ENCODE data around the gene JMJD1C. TPM values are rescaled to one million over a fixed set of nuclear protein-coding genes. Genes with fewer than 3 reads are reported as not detected.

The JMJD1C gene
- total RNA-seq, 4 donors from 2014 or later: 127 to 330 (median 208) TPM

DNA sequence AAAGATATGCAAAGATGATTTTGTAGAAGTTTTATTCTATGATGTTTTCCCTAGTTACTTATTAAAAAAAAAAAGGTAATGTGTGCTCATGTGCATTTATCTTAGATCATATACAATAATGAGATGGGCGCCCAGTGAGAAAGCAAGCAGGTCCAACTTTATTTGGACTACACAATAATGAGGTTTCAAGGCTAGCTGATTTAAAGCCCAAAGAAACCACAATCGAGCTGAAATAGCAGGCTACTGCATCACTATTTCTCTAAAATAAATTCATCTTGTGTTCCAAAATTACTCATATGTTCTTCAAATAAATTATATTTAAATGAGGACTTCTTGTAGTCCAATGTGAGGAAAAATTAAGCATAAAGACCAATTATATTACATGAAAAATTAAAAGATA lies 110.1 kb downstream of the JMJD1C start:
- intact Hi-C loops (cut with DNase I; ENCODE audit: low total_unique reads): no loop called here
- Histone ChIP-seq H3K9me3 (no peaks in the 10 kb centered on the region), H3K27me3 (no peaks in the 10 kb centered on the region), H3K4me1 (no peaks in the 10 kb centered on the region), H3K4me3 (no peak overlapping the region), H3K36me3 (no peaks in the 10 kb centered on the region), H3K27ac (no peak overlapping the region)
- TF ChIP-seq, protein P1, sequence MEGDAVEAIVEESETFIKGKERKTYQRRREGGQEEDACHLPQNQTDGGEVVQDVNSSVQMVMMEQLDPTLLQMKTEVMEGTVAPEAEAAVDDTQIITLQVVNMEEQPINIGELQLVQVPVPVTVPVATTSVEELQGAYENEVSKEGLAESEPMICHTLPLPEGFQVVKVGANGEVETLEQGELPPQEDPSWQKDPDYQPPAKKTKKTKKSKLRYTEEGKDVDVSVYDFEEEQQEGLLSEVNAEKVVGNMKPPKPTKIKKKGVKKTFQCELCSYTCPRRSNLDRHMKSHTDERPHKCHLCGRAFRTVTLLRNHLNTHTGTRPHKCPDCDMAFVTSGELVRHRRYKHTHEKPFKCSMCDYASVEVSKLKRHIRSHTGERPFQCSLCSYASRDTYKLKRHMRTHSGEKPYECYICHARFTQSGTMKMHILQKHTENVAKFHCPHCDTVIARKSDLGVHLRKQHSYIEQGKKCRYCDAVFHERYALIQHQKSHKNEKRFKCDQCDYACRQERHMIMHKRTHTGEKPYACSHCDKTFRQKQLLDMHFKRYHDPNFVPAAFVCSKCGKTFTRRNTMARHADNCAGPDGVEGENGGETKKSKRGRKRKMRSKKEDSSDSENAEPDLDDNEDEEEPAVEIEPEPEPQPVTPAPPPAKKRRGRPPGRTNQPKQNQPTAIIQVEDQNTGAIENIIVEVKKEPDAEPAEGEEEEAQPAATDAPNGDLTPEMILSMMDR (IDR thresholded peaks at IDR 0.05): no peak
- no peak for TF ChIP-seq POLR2A (IDR thresholded peaks at IDR 0.05)
- DNase-seq: no peak

DNA sequence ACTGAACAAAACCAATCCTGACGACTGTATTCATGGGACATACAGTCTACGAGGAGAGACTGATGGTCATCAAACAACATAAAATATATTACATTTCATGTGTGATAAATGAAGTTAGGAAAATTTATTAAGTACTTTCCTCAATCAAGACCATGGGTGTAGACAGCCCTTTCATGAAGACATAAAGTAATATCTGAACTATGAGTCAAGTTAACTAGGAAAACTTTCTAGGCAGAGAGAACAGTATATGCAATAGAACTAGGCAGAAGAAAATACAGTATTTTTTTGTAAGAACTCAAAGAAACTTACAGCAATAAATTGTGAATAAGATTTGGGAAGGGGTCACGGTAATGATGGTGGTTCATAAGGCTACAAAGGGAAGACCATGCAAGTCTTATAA lies 112.8 kb downstream of the JMJD1C start:
- Histone ChIP-seq H3K36me3 (no peaks in the 10 kb centered on the region), H3K4me1 (no peaks in the 10 kb centered on the region)

DNA sequence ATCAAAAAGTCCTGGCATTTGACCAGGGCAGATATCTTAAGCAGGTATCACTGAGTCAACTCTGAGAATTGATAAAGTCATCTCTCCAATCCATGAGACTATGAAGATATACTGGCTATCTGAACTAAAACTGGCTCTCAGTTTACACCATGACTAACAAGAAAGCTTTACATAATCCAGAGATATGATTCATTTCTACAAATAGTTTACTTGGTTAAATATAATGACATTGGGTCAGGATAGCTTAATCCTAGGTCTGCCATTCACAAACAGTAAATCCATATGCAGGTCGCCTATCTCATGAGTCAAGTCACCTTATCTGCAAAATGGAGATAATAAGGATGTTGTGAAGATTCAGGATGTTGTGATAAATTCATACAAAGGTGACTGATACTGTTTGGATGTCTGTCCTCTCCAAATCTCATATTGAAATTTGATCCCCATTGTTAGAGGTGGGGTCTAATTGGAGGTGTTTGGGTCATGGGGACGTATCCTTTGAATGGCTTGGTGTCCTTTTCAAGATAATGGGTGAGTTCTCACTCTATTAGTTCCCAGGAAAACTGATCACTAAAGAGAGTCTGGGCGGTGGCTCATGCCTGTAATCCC lies 117.4 kb downstream of the JMJD1C start:
- no peak for TF ChIP-seq POLR2A (IDR thresholded peaks at IDR 0.05)
- TF ChIP-seq, protein P1 (IDR thresholded peaks at IDR 0.05): no peak
- intact Hi-C loops (cut with DNase I; ENCODE audit: low total_unique reads): no loop called here
- H3K27ac ChIP-seq: no peak overlapping the region
- H3K4me1 ChIP-seq: no peaks in the 10 kb centered on the region
- no peaks in the 10 kb centered on the region for H3K9me3 ChIP-seq
- no peaks in the 10 kb centered on the region for H3K36me3 ChIP-seq
- no peak overlapping the region for H3K4me3 ChIP-seq
- no peak for DNase-seq
- no peaks in the 10 kb centered on the region for H3K27me3 ChIP-seq

More for the DNA sequence above, 112.8 kb downstream of the JMJD1C start:
- no peak overlapping the region for H3K4me3 ChIP-seq
- no peak overlapping the region for H3K27ac ChIP-seq
- TF ChIP-seq, protein P1 (IDR thresholded peaks at IDR 0.05): no peak
- no peak for TF ChIP-seq POLR2A (IDR thresholded peaks at IDR 0.05)
- DNase-seq: no peak
- no peaks in the 10 kb centered on the region for H3K9me3 ChIP-seq
- intact Hi-C loops (cut with DNase I; ENCODE audit: low total_unique reads): no loop called here
- no peaks in the 10 kb centered on the region for H3K27me3 ChIP-seq

DNA sequence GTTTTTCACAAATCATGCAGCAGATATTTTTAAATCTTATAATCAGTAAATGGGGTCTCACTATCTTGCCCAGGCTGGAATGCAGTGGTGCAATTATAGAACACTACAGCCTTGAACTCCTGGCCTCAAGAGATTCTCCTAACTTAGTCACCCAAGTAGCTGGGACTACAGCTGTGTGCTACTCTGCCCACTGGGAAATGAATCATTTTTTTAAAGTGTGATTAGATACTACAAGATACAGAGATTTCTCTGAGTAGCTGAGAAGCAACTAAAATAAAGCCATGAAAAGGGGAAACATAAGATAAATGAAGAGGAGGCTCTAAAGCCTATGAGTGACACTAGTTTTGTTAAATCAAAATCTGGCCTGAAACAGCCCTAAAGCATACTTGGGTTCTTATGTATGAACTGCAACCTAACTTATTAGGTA lies 119.7 kb downstream of the JMJD1C start:
- H3K4me3 ChIP-seq: no peak overlapping the region
- intact Hi-C loops (cut with DNase I; ENCODE audit: low total_unique reads): no loop called here
- no peak for TF ChIP-seq POLR2A (IDR thresholded peaks at IDR 0.05)
- TF ChIP-seq, protein P1 (IDR thresholded peaks at IDR 0.05): no peak
- no peaks in the 10 kb centered on the region for H3K9me3 ChIP-seq
- DNase-seq: no peak
- H3K36me3 ChIP-seq: no peaks in the 10 kb centered on the region
- H3K27me3 ChIP-seq: no peaks in the 10 kb centered on the region
- H3K4me1 ChIP-seq: no peaks in the 10 kb centered on the region
- H3K27ac ChIP-seq: no peak overlapping the region

DNA sequence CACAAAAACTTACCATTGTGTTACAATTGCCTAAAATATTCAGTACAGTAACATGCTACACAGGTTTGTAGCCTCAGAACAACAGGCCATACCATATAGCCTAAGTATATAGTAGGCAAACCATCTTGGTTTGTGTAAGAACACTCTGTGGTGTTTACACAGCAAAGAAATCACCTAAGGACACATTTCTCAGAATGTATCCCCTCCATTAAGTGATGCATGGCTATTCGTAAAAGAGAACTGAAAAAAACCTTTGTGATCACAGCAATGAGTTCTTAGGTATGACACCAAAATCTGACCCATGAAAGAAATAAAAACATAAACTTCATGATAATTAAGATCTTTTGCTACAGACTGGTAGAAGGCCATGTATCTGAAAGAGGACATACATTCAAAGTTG lies 121.5 kb downstream of the JMJD1C start:
- H3K36me3 ChIP-seq: no peaks in the 10 kb centered on the region
- H3K27ac ChIP-seq: no peak overlapping the region
- H3K27me3 ChIP-seq: no peaks in the 10 kb centered on the region
- intact Hi-C loops (cut with DNase I; ENCODE audit: low total_unique reads): no loop called here
- no peak for DNase-seq
- no peak for TF ChIP-seq POLR2A (IDR thresholded peaks at IDR 0.05)
- TF ChIP-seq, protein P1 (IDR thresholded peaks at IDR 0.05): no peak
- no peaks in the 10 kb centered on the region for H3K9me3 ChIP-seq
- no peak overlapping the region for H3K4me3 ChIP-seq
- no peaks in the 10 kb centered on the region for H3K4me1 ChIP-seq
